ENCODE data around the gene SBNO2. TPM values are rescaled to one million over a fixed set of nuclear protein-coding genes. Genes with fewer than 3 reads are reported as not detected.
A peak's percentile ranks its signal among the peaks of the same experiment; 100 is the strongest.
"Not testable (repeated sequence)": the region's sequence is repeated elsewhere in the genome, so short reads cannot be mapped to it uniquely, and the experiment has no call there.

Gene SBNO2
- total RNA-seq, 1 donor from 2014 or later = 122 TPM

DNA sequence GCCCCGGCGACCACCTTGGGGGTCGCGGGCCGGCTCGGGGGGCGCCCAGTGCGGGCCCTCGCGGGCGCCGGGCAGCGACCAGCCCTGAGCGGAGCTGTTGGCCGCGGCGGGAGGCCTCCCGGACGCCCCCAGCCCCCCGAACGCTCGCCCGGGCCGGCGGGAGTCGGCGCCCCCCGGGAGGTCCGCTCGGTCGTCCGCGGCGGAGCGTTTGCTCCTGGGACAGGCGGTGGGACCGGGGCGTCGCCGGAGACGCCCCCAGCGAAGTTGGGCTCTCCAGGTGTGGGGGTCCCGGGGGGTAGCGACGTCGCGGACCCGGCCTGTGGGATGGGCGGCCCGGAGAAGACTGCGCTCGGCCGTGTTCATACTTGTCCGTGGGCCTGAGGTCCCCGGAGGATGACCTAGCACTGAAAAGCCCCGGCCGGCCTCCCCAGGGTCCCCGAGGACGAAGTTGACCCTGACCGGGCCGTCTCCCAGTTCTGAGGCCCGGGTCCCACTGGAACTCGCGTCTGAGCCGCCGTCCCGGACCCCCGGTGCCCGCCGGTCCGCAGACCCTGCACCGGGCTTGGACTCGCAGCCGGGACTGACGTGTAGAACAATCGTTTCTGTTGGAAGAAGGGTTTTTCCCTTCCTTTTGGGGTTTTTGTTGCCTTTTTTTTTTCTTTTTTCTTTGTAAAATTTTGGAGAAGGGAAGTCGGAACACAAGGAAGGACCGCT lies 32.2 kb upstream of the SBNO2 start:
- DNase-seq (ENCODE audit: low spot score) = peak; percentile 47

DNA sequence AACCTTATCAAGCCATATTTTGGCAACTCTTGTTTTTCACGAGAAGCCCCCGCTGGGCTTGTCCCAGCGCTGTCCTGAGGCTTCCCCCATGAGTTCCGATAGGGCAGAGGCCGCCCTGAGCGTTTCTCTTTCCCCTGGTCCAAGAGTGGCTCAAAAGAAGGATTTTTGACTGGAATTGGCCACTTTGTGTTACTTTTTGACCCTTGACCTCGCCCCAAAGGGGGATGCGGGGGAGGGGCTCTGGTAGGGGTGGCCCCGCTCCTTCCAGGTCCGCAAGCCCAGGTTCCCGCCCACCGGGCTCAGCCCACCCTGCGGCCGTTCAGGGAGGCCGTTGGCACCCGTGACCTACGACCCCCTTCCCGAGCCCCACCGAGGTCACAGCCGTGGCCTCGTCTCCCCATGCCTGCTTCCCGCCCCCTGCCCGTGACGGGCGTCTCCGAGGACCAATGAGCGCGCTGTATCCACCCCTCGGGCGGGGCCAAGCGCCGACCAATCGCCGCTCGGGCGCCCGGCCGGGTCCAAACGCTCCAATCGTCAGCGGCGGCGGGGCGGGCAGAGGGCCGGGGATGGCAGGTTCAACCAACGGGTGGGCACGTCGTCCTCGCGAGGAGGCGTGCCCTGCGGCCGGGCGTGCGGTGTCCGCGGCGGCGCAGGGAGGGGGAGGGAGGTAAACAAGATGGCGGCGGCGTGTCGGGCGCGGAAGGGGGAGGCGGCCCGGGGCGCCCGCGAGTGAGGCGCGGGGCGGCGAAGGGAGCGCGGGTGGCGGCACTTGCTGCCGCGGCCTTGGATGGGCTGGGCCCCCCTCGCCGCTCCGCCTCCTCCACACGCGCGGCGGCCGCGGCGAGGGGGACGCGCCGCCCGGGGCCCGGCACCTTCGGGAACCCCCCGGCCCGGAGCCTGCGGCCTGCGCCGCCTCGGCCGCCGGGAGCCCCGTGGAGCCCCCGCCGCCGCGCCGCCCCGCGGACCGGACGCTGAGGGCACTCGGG lies 31.3 kb upstream of the SBNO2 start, which contains the start of gene STK11:
TSS of gene STK11 (plus strand) at position 665 of the 986 bp plus-strand sequence. CDS start 1,136 bp downstream, outside the sequence.
- DNase-seq (ENCODE audit: low spot score) = peak; percentile 99

DNA sequence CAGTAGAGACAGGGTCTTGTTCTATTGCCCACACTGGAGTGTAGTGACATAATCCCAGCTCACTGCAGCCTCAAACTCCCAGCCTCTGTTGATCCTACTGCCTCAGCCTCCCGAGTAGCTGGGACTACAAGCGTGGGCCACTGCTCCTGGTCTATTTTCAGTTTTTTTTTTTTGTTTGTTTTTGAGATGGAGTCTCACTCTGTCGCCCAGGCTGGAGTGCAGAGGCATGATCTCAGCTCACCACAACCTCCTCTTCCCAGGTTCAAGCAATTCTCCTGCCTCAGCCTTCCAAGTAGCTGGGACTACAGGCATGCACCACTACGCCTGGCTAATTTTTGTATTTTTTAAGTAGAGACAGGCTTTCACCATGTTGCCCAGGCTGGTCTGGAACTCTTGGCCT lies 26.5 kb upstream of the SBNO2 start:
- DNase-seq (ENCODE audit: low spot score) = not testable (repeated sequence)

DNA sequence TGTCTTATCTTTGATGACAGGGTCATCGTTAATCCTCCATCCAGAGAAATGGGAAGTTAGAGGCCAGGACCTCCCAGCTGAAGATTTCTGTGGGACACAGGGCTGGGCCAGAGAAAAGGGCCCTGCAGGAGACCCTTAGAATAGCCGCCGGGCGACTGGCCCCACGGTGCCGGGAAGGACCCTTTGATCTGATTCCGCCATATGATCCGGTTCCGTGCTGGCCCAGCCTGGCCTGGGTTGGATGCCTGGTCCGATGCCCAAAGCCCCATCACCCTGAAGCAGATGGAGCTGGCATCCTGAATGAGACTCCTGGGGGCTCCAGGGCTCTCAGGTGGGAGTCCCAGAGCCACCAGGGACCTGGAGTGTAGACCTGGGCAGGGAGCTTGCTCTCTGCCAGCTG lies 25.5 kb upstream of the SBNO2 start:
- no peak for DNase-seq (ENCODE audit: low spot score)

DNA sequence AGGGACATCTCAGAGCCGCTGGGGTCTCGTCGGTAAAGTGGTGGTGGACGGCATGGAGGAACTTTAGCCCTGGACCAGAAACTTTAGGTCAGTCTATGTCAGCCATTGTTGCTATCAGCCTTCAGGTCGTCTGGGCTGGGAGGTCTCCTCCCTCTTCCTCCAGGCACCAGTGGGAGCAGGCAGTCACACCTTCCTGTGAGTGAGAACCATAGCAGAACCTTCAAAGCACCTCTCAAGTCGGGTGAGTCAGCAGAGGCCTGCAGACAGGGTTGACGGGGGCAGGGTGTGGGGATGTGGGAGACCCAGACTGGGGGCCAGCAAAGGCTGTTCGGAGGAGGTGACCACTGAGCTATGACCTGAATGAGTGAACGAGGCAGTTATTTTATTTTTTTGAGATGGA lies 15.4 kb upstream of the SBNO2 start:
- DNase-seq (ENCODE audit: low spot score) = no peak

DNA sequence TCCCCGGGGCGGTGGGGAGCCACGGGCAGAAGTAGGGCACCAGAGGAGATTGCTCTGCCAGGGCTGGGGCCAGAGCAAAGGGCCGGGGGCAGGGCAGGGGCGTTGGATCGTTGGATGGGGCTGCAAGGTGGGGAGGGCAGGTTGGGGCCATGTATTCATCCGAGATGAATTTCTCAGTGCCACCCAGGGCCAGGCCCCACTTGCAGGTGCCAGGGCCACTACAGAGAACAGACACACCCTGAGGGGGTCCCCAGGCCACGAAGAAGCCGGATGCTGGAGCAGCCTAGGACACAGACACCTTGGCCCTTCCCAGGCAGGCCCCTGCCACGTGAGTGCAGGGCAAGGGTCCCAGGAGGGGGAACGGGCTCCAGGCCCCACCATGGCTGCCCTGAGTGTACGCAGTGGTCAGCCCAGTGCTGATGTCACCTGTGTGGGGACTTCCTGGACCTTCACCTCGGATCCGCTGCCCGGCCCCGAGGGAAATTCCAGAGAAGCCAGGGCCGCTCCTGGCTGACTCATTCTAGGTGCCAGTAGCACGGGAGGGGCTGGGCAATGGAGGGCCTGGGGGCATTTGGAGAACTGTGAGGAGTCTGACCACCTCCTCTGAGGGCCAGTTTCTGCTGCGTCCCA lies 9.6 kb upstream of the SBNO2 start:
- no peak for DNase-seq (ENCODE audit: low spot score)

DNA sequence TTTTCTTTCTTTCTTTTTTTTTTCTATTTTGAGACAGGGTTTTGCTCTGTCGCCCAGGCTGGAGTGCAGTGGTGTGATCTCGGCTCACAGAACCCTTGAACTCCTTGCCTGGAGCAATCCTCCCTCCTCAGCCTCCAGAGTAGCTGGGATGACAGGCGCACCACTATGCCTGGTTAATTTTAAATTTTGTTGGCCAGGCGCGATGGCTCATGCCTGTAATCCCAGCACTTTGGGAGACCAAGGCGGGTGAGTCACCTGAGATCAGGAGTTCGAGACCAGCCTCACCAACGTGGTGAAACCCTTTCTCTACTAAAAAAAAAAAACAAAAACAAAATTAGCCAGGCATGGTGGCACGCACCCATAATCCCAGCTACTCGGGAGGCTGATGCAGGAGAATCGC lies 8.7 kb upstream of the SBNO2 start:
- no peak for DNase-seq (ENCODE audit: low spot score)

DNA sequence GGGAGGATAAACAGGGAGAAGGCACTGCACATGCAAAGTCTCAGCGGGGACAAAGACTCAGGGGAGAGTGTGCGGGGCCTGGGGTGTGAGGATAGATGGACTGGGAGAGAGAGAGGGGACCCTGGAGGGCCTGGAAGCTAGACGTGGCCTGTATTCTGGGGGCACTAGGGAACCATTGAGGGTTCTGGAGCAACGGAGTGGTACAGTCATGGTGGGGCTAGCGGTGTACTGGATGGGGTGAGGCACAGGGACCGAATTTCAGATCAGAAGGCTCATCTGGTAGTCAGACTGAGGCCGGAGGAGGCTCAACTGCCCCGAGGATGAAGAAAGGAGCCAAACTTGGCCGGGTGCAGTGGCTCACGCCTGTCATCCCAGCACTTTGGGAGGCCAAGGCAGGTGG lies 8.0 kb upstream of the SBNO2 start:
- DNase-seq (ENCODE audit: low spot score) = no peak

DNA sequence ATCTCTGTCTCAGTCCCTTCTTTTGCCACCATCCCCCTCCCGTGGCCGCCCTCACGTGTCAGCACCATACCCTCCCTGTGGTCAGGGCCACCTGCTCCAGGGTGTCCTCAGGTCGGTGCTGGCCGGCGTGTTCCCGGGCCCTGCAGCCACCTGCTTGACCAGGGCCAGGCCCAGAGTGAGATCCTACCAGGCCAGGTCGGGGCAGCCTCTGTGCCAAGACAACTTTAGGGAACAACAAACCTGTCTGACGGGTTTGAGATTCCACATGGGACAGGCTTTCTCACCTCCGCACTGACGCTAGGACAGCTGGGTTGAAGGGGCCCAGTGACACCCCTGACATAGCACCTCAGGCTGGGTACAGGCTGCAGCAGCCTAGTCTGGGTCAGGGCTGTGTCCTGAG lies 7.5 kb upstream of the SBNO2 start:
- DNase-seq (ENCODE audit: low spot score) = peak; percentile 63

DNA sequence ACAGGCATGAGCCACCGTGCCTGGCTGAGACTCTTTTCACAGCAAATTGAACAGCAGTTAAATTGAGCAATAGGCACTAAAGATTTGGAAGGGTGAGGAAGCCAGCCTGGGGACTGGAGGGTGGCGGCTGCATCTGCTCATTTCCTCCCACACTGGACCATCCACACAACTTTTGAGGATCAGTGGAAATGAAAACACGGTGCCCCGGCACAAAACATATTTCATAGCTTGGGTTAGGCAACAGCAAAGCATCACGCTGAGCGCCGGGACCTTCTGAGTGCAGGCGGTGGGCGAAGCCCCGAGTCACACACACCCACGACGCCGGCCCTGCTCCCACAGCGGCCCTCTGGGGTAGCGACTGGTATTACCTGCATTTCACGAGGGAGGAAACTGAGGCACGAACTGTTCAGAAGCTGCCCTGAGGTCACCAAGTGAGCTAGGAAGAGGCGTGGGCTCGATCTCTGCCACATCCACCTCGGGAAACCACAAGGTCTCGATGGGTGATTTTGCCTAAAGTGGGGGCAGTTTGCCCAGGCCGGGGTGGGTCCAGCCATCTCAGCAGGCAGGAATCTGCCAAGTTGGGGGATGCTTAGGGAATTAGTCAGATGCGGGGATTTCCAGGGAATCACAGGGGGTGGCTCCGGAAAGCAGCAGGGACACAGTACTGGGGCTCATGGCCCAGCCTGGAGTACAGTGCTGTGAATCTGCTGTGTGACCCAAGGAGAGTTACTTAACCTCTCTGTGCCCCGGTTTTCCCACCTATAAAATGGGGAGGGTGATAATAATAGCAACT lies 3.5 kb upstream of the SBNO2 start:
- peak; percentile 45 for DNase-seq (ENCODE audit: low spot score)

DNA sequence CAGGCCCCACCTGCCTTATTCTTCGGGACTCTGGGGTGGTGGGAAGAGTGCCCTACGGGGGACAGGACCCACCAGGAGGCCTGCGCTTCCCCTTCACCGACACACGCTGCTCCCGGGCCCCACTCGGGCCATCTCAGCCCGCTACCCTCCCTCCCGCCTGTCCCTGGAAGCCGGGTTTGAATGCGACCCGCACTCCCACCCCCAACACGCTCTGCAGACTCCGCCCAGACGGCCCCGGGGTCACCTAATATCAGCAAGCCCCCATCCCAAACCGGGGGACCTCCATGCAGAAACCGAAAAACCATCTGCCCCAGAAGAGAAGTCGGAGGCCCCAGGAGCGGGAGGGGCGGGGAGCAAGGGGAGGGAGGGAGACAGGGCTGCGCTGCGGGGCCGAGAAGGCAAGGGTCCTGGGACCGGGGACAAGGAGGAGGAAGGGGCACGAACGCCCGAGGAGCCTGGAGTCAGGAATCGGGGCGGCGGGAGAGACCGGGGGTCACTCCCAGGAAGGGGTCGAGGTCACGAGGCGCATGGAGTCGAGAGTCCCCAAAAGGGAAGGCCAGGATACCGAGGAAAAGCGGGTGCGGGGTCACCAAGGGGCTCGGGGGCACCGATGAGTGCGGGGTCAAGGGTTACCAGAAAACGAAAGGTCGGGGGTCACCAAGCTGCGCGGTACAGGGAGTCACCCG lies 766 bp downstream of the SBNO2 start:
- DNase-seq (ENCODE audit: low spot score) = peak; percentile 63

DNA sequence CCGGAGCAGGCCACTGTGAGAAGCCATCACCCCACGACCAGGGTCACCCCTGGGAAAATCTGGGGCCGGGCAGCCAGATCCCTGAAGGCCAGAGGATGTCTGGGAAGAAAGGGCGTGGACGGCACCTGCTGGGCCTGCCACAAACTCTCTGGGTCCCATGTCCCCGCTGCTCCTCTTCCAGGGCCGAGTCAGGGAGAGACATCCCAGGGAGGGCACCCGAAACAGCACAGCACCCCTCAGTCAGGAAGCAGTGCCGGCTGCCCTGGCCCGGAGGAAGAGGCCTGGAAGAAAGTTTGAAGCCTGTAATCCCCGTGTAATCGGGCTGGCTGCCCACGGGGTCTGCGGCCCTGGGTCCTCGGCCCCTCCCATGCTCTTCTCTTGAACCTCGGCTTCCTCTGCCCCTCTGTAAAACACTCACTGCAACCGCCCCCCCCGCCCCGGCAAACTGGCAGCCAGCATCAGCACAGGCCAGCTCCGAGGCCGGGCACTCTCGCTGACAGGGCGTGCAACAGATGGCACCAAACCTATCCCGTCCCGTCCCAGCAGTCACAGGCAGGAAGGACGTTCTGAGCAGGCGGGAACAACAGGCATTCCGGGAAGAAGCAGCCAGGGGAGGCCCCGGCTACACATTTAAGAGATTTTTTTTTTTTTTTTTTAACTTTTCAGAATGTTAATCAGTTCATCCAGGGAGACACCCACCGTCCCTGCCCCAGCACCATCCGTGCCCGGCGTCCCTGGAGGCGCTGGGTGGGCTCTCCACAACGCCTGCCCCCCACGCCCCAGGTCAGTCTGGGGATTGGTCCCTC lies 1.5 kb downstream of the SBNO2 start:
- DNase-seq (ENCODE audit: low spot score) = peak; percentile 65

DNA sequence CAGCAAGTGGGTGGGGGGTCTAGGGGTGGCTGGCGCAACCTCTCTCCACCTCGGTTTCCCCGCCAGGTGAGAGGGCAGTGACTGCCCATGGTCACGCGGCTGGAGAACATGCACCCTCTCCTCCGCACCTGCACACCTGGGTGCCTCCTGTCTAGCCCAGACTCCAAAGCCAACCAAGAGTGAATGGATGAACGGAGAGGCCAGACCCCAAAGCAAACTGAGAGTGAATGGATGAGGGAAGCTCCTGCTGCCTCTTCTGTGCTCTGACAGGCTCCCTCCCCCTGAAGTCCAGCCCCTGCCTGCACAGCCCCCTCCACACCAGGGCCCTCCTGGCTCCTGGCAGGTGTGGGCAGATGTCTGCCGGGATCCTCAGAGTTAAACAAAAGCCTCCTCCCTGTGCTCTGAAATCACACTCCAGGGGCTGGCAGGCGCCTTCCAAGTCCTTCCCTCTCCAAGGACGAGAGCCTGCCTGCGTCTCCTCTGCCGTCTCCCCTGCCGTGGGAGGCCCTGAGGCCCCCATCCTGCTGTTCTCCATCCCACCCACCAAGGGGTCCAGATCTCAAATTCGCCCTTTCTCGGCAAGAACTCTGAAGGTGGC lies 2.2 kb downstream of the SBNO2 start:
- peak; percentile 52 for DNase-seq (ENCODE audit: low spot score)

DNA sequence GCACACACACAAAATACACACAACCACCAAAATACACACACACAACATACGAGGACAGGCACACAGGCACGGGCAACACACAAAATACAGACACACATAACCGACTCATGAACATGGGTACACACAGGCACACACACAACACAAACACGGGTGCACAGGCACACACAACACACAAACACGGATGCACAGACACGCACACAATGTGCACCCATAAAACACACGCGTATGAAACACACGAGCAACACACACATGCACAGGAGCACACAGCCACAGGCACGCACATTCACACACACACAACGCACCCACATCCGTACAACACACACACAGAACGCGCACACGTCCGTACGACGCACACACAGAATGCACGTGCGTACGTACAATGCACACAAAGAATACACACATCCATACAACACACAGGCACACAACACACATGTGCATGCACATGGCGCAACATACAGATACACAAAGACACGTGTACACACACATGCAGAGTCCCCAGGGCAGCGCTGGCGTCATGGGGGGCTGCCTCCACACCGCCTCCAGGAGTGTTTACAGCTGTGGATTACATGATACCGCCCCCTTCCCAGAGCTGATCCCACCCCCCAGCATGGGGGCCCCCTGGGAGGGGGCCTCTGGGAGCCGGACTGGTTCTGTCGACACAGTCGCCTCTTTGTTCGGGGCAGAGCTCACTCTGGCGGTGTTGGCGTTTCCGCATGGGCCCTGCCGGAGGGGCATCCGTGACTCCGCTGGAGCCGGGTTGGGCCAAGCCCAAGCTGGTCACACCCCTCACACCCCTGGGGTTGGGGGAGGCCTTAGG lies 2.9 kb downstream of the SBNO2 start:
- DNase-seq (ENCODE audit: low spot score) = no peak

DNA sequence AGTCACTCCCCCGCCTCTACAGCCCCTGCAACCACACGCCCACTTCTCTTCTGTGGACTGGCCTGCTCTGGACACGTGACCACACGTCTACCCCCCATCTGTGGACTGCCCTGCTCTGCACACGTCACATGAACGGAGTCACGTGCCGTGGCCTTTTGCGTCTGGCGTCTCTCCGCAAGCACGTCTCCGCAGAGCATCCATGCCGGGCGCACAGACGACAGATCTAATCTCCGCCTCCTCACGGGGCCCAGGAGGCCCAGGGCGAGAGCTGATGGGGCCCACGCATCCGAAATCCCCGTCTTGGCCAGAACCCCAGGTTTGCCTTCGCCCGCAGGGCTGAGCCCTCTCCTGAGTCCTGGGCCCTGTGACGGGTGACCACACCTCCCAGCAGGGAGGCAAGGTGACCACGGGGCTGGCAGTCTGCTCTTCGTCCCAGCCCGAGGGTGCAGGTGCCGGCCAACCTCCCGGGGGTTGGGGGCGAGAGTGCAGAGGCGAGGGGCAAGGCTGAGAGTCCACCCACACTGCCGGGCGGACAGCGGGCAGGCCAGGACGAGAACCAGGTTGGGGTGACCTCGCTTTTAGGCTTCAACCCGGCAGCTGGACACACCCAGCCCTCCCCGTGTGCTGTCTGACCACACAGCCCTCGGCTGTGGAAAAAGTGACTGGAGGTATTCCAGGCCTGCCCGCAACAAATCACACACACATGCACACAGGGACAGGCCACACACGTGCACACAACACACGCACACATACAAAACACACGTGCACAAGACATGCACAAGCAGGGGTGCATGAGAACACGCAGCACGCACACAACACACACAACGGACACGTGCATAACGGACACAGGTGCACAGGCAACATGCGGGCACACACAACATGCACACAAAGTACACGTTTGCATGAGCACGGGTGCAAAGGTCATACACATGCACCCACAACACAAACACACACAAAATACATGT lies 3.9 kb downstream of the SBNO2 start:
- peak; percentile 67 for DNase-seq (ENCODE audit: low spot score)

DNA sequence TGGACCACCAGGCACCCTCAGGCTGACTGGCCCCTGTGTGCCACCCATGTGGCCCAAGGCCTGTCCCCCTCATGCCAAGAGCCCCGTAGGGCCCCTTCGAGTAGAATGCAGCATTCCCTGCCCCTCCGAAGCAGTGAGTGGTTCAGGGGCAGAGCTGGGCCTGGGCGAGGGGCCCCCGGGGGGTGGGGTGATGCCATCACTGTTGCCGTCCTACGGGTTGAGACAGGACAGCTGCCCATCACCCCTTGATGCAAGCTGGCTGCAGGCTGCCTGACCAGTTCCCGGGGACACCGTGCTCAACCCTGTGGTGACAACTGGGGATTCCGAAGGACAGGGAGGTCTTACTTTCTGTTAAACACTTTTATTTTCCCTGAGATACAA lies 4.7 kb downstream of the SBNO2 start:
- peak; percentile 49 for DNase-seq (ENCODE audit: low spot score)

DNA sequence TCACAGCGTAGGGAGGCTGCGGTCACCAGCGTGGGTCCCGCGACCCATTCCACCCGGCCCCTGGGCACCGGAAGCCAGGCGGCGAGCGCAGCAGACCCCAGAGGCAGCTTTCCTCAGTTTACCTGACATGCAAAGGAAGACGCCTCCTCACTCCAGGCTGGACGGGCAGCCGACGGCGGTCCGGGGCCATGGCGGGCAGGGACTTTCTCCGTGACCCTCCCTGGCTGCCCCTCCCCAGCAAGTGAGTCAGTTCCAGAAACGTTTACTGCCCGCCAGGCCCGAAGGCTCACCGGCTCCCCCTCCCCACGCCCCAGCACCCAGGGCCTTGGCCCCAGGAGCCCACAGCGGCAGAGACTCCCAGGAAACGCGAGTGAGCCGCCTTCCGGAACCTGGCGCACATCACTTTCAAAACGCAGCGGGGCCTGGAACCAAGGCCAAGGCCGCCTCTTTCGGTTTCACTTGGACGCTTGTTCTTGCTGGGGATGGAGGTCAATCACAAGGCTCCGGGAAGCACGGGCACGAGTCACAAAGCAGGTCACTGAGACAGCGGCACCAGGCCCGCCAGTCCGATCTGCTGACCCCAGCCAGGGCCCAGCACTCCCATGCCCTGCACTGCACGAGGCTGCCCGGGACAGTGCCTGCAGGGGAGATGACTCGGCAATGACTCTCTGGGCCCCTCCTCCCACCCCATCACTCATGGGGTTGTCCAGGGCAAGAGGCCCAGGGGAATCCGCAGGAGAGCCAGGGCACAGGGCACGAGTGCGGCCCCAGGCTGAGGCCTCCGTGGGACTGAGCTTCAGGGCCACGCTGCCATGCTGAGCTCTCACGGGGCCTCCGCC lies 5.3 kb downstream of the SBNO2 start:
- peak; percentile 57 for DNase-seq (ENCODE audit: low spot score)
